H54 (cell line): Measurements from ENCODE around the gene HCAR3.
A peak's percentile ranks its signal among the peaks of the same experiment; 100 is the strongest.
"Not testable (repeated sequence)": the region's sequence is repeated elsewhere in the genome, so short reads cannot be mapped to it uniquely, and the experiment has no call there.

Experiments
- DNase-seq: peaks from one replicate; pipeline ENCODE4 v3.0.0; 2011; ENCODE audit warnings: low spot score, mixed read lengths; ENCODE audit not compliant: insufficient read length
- FAIRE-seq: peaks from 3 replicates; lab custom pipeline; 2011; peaks lifted over from hg19 to GRCh38; lab: Jason Lieb, UNC
- POLR2A ChIP-seq: IDR thresholded peaks from 2 replicates; pipeline ENCODE4 v1.6.1; 2011; ENCODE audit warnings: low read depth, mild to moderate bottlenecking, low read length

HCAR3 gene

GRCh38 chr12:122716658-122717057 is at the start of gene HCAR3:
HCAR3 (minus strand) TSS chr12:122716811; CDS start chr12:122716737, 74 bp downstream.
- not testable (repeated sequence) for FAIRE-seq, DNase-seq

- DNase-seq (no peak), FAIRE-seq (no peak)
- TF ChIP-seq POLR2A, result no peak
These were observed 41.0 kb upstream of the HCAR3 start for GRCh38 chr12:122757568-122757967.

GRCh38 chr12:122754790-122755189 is 38.2 kb upstream of the HCAR3 start:
- FAIRE-seq (no peak), DNase-seq (no peak)
- TF ChIP-seq POLR2A, result no peak

- DNase-seq (no peak), FAIRE-seq (no peak)
- no peak for TF ChIP-seq POLR2A
These were observed 36.7 kb upstream of the HCAR3 start for GRCh38 chr12:122753319-122753650.

- FAIRE-seq, result peak; percentile 94
- TF ChIP-seq POLR2A, result peak; percentile 80
- DNase-seq, result peak; percentile 89
These were observed 36.1 kb upstream of the HCAR3 start, which contains the start of gene DENR for GRCh38 chr12:122752464-122753318. DENR (plus strand) TSS chr12:122752824; CDS start chr12:122753702, 878 bp downstream.

- not testable (repeated sequence) for FAIRE-seq, DNase-seq
These were observed 34.3 kb upstream of the HCAR3 start for GRCh38 chr12:122750781-122751515.

- DNase-seq, result no peak
- no peak for FAIRE-seq
- no peak for TF ChIP-seq POLR2A
These were observed 33.1 kb upstream of the HCAR3 start for GRCh38 chr12:122749569-122750332.

- TF ChIP-seq POLR2A, result no peak
- FAIRE-seq (no peak), DNase-seq (no peak)
These were observed 30.9 kb upstream of the HCAR3 start for GRCh38 chr12:122747224-122748135.

GRCh38 chr12:122743895-122744525 is 27.4 kb upstream of the HCAR3 start:
- DNase-seq, result no peak
- no peak for TF ChIP-seq POLR2A
- no peak for FAIRE-seq

- FAIRE-seq (no peak), DNase-seq (no peak)
- TF ChIP-seq POLR2A, result no peak
These were observed 23.7 kb upstream of the HCAR3 start for GRCh38 chr12:122740351-122740750.

- FAIRE-seq (no peak), DNase-seq (no peak)
- TF ChIP-seq POLR2A, result no peak
These were observed 22.0 kb upstream of the HCAR3 start for GRCh38 chr12:122738571-122738970.

- DNase-seq (no peak), FAIRE-seq (no peak)
- no peak for TF ChIP-seq POLR2A
These were observed 16.0 kb upstream of the HCAR3 start for GRCh38 chr12:122732611-122733010.
